NCI-H1436 (cell line): ENCODE measurements around the gene SYT11.
"Not testable (repeated sequence)": the region's sequence is repeated elsewhere in the genome, so short reads cannot be mapped to it uniquely, and the experiment has no call there.

ENCODE experiments used
- DNase-seq: peaks from one replicate; lab custom pipeline; 2025; lab: John Stamatoyannopoulos, UW

The SYT11 gene

GRCh38 chr1:155859234-155859829 lies at the start of gene SYT11:
SYT11 (plus strand) TSS chr1:155859567; CDS start chr1:155859762, 195 bp downstream.
- peak; percentile 99 for DNase-seq

- no peak for DNase-seq
These were observed 46.5 kb upstream of the SYT11 start for GRCh38 chr1:155812878-155813277.

- no peak for DNase-seq
These were observed 45.7 kb upstream of the SYT11 start for GRCh38 chr1:155813672-155814071.

GRCh38 chr1:155816351-155816750 lies 43.0 kb upstream of the SYT11 start:
- no peak for DNase-seq

- DNase-seq, result no peak
These were observed 31.9 kb upstream of the SYT11 start for GRCh38 chr1:155827450-155827849.

GRCh38 chr1:155831279-155831976 lies 27.9 kb upstream of the SYT11 start:
- no peak for DNase-seq

- no peak for DNase-seq
These were observed 25.6 kb upstream of the SYT11 start for GRCh38 chr1:155833665-155834295.

- no peak for DNase-seq
These were observed 25.0 kb upstream of the SYT11 start for GRCh38 chr1:155834296-155834926.

- DNase-seq, result not testable (repeated sequence)
These were observed 24.4 kb upstream of the SYT11 start for GRCh38 chr1:155834927-155835399.

- DNase-seq, result no peak
These were observed 23.8 kb upstream of the SYT11 start for GRCh38 chr1:155835548-155835947.

GRCh38 chr1:155840386-155840785 lies 19.0 kb upstream of the SYT11 start:
- DNase-seq, result no peak

GRCh38 chr1:155844860-155845421 lies 14.4 kb upstream of the SYT11 start:
- no peak for DNase-seq

GRCh38 chr1:155847823-155848529 lies 11.4 kb upstream of the SYT11 start:
- DNase-seq, result no peak

- DNase-seq, result no peak
These were observed 9.0 kb upstream of the SYT11 start for GRCh38 chr1:155850345-155850744.

- no peak for DNase-seq
These were observed 3.0 kb upstream of the SYT11 start for GRCh38 chr1:155856257-155856974.

GRCh38 chr1:155856975-155857930 lies 2.1 kb upstream of the SYT11 start, which contains the start of gene GON4L:
GON4L (minus strand) TSS chr1:155857214; CDS start chr1:155853780, 3,434 bp downstream.
- DNase-seq, result peak; percentile 90

- no peak for DNase-seq
These were observed 550 bp upstream of the SYT11 start for GRCh38 chr1:155858800-155859233.

GRCh38 chr1:155859881-155860871 lies 809 bp downstream of the SYT11 start:
- peak; percentile 88 for DNase-seq
